ENCODE results near the gene LINS1. TPM values are rescaled to one million over a fixed set of nuclear protein-coding genes. Genes with fewer than 3 reads are reported as not detected.

The LINS1 gene
- total and polyA plus RNA-seq, 2 of the 8 experiments (the other 6 are each of a cell fraction or from before 2014, with no cell fraction given): 4.2 to 8.1 TPM

- Histone ChIP-seq H3K56ac (replicated peaks; ENCODE audit: insufficient read length, low read depth, low read length) (no peak overlapping the region), H4K8ac (ENCODE audit: extremely low read depth, insufficient read depth, low read length) (no peak overlapping the region), H3K14ac (ENCODE audit: insufficient read length) (no peak overlapping the region), H3K23ac (ENCODE audit: insufficient read length) (no peak overlapping the region), H3K27ac (ENCODE audit: low read depth, low read length) (no peak overlapping the region), H3K36me3 (ENCODE audit: control insufficient read depth in 2 of 4, insufficient read depth in 4 of 4, low read length in 3 of 4) (no peaks in the 10 kb centered on the region), H3K27me3 (replicated peaks in 1 of 4; ENCODE audit: control insufficient read depth in 3 of 4, extremely low read depth in 1 of 4, insufficient read depth in 3 of 4, low read length in 3 of 4) (no peaks in the 10 kb centered on the region), H4K91ac (replicated peaks; ENCODE audit: insufficient read length, low read length) (no peak overlapping the region), H3K4me1 (replicated peaks in 1 of 4; ENCODE audit: control insufficient read depth in 3 of 4, insufficient read depth in 4 of 4, low read length in 3 of 4) (peaks cover 0 to 3% (median 1%) of the 10 kb centered on the region in 4 experiments; a peak in 1 of 7 replicates), H3K4me3 (ENCODE audit: extremely low read depth in 1 of 4, insufficient read depth in 2 of 4, low read depth in 3 of 4, low read length in 4 of 4) (no peak overlapping the region), H2BK20ac (ENCODE audit: low read length) (no peak overlapping the region), H3K79me2 (ENCODE audit: control insufficient read depth in 1 of 2, insufficient read depth in 2 of 2, low read length in 2 of 2) (no peaks in the 10 kb centered on the region), H2BK5ac (ENCODE audit: low read depth, low read length) (no peak overlapping the region), H4K5ac (ENCODE audit: insufficient read length, low read depth, low read length) (no peak overlapping the region), H2BK15ac (ENCODE audit: low read length) (no peak overlapping the region), H2BK120ac (replicated peaks; ENCODE audit: low read depth, low read length) (no peak overlapping the region), H3K18ac (ENCODE audit: extremely low read depth, low read length) (no peak overlapping the region), H3K79me1 (ENCODE audit: low read depth, low read length) (no peaks in the 10 kb centered on the region; the same call in 1 of the 2 replicates), H4K20me1 (replicated peaks in 1 of 2; ENCODE audit: control insufficient read depth in 1 of 2, insufficient read depth in 2 of 2, low read length in 2 of 2) (no peaks in the 10 kb centered on the region), H3K23me2 (ENCODE audit: low read depth, low read length) (no peaks in the 10 kb centered on the region), H3K9ac (replicated peaks in 1 of 4; ENCODE audit: extremely low read depth in 1 of 4, low read depth in 3 of 4, low read length in 3 of 4) (no peak overlapping the region), H3K4ac (replicated peaks; ENCODE audit: insufficient read length, low read depth, low read length) (no peak overlapping the region), H3K4me2 (ENCODE audit: insufficient read depth in 1 of 2, low read depth in 2 of 2, low read length in 2 of 2) (no peak overlapping the region), H2AFZ (ENCODE audit: low read length) (no peak overlapping the region), H2BK12ac (ENCODE audit: low read depth, low read length) (no peak overlapping the region), H2AK5ac (ENCODE audit: low read depth, low read length) (no peak overlapping the region), H3K9me3 (ENCODE audit: insufficient read depth in 2 of 2, low read depth in 1 of 2, low read length in 1 of 2) (no peaks in the 10 kb centered on the region)
- ChIA-PET POLR2A (ENCODE audit: partially characterized antibody) (interaction anchor here (0.6 kb wide), 1 partner anchor 37 kb away, joined by 3 read pairs; no protein-coding TSS in a partner anchor), CTCF (ENCODE audit: partially characterized antibody) (interaction anchor here (0.6 to 3.8 kb wide), 19 partner anchors 8 to 502 kb away, joined by 3 to 23 read pairs (median 4); no protein-coding TSS in a partner anchor)
- 65% methylated on average over 1 of the region's 1 CpG; no CpG with 5 or more reads in 1 of the 2 experiments for WGBS, 2 experiments (ENCODE audit: extremely low coverage in 1 of 2, insufficient coverage in 1 of 2, insufficient read length in 1 of 2, insufficient replicate concordance in 2 of 2, low coverage in 1 of 2, low lambda C conversion rate in 2 of 2, missing lambda C conversion rate in 1 of 2)
- DNase-seq (ENCODE audit: low read depth in 1 of 2, low spot score in 2 of 2) (no peak), FAIRE-seq (peak; percentile 69)
- TF ChIP-seq BCL11A (IDR thresholded peaks at IDR 0.05; ENCODE audit: low read depth in 2 of 2, low read length in 2 of 2) (no peak), SP2 (IDR thresholded peaks at IDR 0.05; ENCODE audit: low read length) (no peak), RXRA (IDR thresholded peaks at IDR 0.05; ENCODE audit: insufficient read depth, low read depth, low read length) (no peak), MAFK (IDR thresholded peaks at IDR 0.05; ENCODE audit: low read depth, low read length) (no peak), ATF3 (IDR thresholded peaks at IDR 0.05; ENCODE audit: insufficient read depth, low read depth, low read length) (no peak), SIX5 (IDR thresholded peaks at IDR 0.05; ENCODE audit: low read depth, low read length) (no peak), RAD21 (IDR thresholded peaks at IDR 0.05 in 1 of 2, conservative IDR thresholded peaks at IDR 0.05 in 1 of 2; ENCODE audit: low read depth in 2 of 2, low read length in 2 of 2) (peak; percentile 29 to 41; a peak in 3 of 4 replicates), CTCF (IDR thresholded peaks at IDR 0.05; ENCODE audit: control extremely low read depth in 1 of 3, insufficient read depth in 1 of 3, low read depth in 1 of 3, low read length in 3 of 3) (peak in 2 of 3 experiments; percentile 18 to 38; a peak in 2 of 4 replicates), CBX5 (IDR thresholded peaks at IDR 0.05; ENCODE audit: low read depth, low read length) (no peak)
- TF ChIP-seq, protein P1, sequence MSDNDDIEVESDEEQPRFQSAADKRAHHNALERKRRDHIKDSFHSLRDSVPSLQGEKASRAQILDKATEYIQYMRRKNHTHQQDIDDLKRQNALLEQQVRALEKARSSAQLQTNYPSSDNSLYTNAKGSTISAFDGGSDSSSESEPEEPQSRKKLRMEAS (IDR thresholded peaks at IDR 0.05): no peak
These were observed 48.7 kb upstream of the LINS1 start for GRCh38 chr15:100650685-100651084.

Measured in H1 (cell line).